ENCODE results near the gene TMEM131.

DNA sequence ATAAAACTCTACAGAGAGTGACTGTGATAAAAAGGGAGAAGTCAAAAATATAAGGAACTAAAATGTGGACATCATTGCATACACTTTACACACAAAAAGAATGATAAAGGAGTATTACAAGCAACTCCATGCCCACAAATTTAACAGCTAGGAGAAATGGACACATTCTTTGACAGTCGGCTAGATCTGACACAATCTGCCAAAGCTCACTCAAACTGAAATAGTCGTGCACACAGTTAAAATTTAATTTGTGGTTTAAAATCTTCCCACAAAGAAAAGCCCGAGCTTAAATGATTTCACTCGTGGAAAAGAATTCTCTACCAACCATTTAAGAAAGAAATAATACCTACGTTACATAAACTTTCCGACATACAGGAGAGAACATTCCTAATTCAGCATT is 149.9 kb downstream of the TMEM131 start:
- TF ChIP-seq, protein P1, sequence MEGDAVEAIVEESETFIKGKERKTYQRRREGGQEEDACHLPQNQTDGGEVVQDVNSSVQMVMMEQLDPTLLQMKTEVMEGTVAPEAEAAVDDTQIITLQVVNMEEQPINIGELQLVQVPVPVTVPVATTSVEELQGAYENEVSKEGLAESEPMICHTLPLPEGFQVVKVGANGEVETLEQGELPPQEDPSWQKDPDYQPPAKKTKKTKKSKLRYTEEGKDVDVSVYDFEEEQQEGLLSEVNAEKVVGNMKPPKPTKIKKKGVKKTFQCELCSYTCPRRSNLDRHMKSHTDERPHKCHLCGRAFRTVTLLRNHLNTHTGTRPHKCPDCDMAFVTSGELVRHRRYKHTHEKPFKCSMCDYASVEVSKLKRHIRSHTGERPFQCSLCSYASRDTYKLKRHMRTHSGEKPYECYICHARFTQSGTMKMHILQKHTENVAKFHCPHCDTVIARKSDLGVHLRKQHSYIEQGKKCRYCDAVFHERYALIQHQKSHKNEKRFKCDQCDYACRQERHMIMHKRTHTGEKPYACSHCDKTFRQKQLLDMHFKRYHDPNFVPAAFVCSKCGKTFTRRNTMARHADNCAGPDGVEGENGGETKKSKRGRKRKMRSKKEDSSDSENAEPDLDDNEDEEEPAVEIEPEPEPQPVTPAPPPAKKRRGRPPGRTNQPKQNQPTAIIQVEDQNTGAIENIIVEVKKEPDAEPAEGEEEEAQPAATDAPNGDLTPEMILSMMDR (IDR thresholded peaks at IDR 0.05): no peak
- TF ChIP-seq POLR2A (IDR thresholded peaks at IDR 0.05): no peak
